Keratinocyte (primary cell): Measurements from ENCODE around the gene TNNT2. TPM values are rescaled to one million over a fixed set of nuclear protein-coding genes. Genes with fewer than 3 reads are reported as not detected.

ENCODE experiments used
- DNase-seq: peaks from one replicate; pipeline ENCODE4 v3.0.0-alpha.2; 2011; ENCODE audit warnings: low read depth, missing footprints, low spot score
- FAIRE-seq: peaks from 2 replicates; lab custom pipeline; 2011; peaks lifted over from hg19 to GRCh38; lab: Jason Lieb, UNC
- H2AFZ ChIP-seq: 2 replicates; pipeline ENCODE4 v1.6.0; 2012; ENCODE audit warnings: low read length, control low read depth, inconsistent platforms; ENCODE audit not compliant: control insufficient read depth
- H3K27ac ChIP-seq: 2 replicates; pipeline ENCODE4 v1.5.1; 2011; ENCODE audit warnings: low read length; ENCODE audit not compliant: control insufficient read depth, insufficient read depth
- H3K27me3 ChIP-seq: 3 replicates; pipeline ENCODE4 v1.6.0; 2011; ENCODE audit warnings: low read length; ENCODE audit not compliant: control insufficient read depth, insufficient read depth; ENCODE audit errors: extremely low read depth
- H3K36me3 ChIP-seq, 2 experiments: 2 replicates in 1 of 2; 3 replicates in 1 of 2; pipeline ENCODE4 v1.5.1; 2011; ENCODE audit warnings: low read length in 2 of 2, mild to moderate bottlenecking in 1 of 2; ENCODE audit not compliant: control insufficient read depth in 2 of 2, insufficient read depth in 2 of 2; ENCODE audit errors: extremely low read depth in 1 of 2
- H3K4me1 ChIP-seq: 3 replicates; pipeline ENCODE4 v1.5.1; 2011; ENCODE audit warnings: low read length; ENCODE audit not compliant: control insufficient read depth, insufficient read depth; ENCODE audit errors: extremely low read depth
- H3K4me2 ChIP-seq: 3 replicates; pipeline ENCODE4 v1.6.0; 2011; ENCODE audit warnings: low read depth, low read length; ENCODE audit not compliant: control insufficient read depth, insufficient read depth; ENCODE audit errors: extremely low read depth
- H3K4me3 ChIP-seq, 3 experiments: fragments of 200-600 bp in 1 of 3; sonication (generic) in 1 of 3; 2 replicates in 2 of 3; 3 replicates in 1 of 3; pipeline ENCODE4 v1.5.1; 2011 to 2016; ENCODE audit warnings: low read length in 3 of 3, mild to moderate bottlenecking in 3 of 3, control low read depth in 2 of 3, inconsistent platforms in 1 of 3, low read depth in 1 of 3, mixed read lengths in 1 of 3, mixed run types in 1 of 3, moderate library complexity in 1 of 3; ENCODE audit not compliant: control insufficient read depth in 2 of 3, insufficient read depth in 2 of 3; ENCODE audit errors: extremely low read depth in 1 of 3
- H3K79me2 ChIP-seq: 2 replicates; pipeline ENCODE4 v1.6.0; 2012; ENCODE audit warnings: low read length; ENCODE audit not compliant: control insufficient read depth, insufficient read depth
- H3K9ac ChIP-seq: 3 replicates; pipeline ENCODE4 v1.6.0; 2011; ENCODE audit warnings: low read length; ENCODE audit not compliant: control insufficient read depth, insufficient read depth; ENCODE audit errors: extremely low read depth
- H3K9me1 ChIP-seq: 3 replicates; pipeline ENCODE4 v1.6.0; 2011; ENCODE audit warnings: low read length; ENCODE audit not compliant: control insufficient read depth, insufficient read depth; ENCODE audit errors: extremely low read depth
- H3K9me3 ChIP-seq: 2 replicates; pipeline ENCODE4 v1.5.1; 2012; ENCODE audit warnings: low read depth, low read length; ENCODE audit not compliant: control insufficient read depth
- H4K20me1 ChIP-seq: 3 replicates; pipeline ENCODE4 v1.6.0; 2011; ENCODE audit warnings: low read length; ENCODE audit not compliant: control insufficient read depth, insufficient read depth; ENCODE audit errors: extremely low read depth
- CTCF ChIP-seq, 3 experiments: IDR thresholded peaks in 1 of 3; conservative IDR thresholded peaks in 1 of 3; optimal IDR thresholded peaks in 1 of 3; 2 replicates in 2 of 3; 3 replicates in 1 of 3; pipeline versions ENCODE3 to v1.5.1; 2011; ENCODE audit warnings: low read length in 3 of 3, mild to moderate bottlenecking in 3 of 3, moderate library complexity in 2 of 3, control low read depth in 1 of 3, inconsistent platforms in 1 of 3; ENCODE audit not compliant: insufficient read depth in 2 of 3; ENCODE audit errors: extremely low read depth in 1 of 3
- EZH2 ChIP-seq: IDR thresholded peaks from one replicate; pipeline ENCODE4 v1.6.1; 2012; ENCODE audit warnings: inconsistent platforms, mild to moderate bottlenecking, low read length, moderate library complexity
- dilution Hi-C: fragments of 300-500 bp; cut with MboI; formaldehyde crosslinking; loops from one replicate; pipeline ENCODE4 v1.7.0; 2020; ENCODE audit warnings: low sequenced_read_pairs; ENCODE audit not compliant: extremely low pct_ligation_motif_present
- polyA plus RNA-seq, 5 experiments: library from polyadenylated mRNA; depleted of rRNA in 3 of 5; stranded (reverse) in 3 of 5; stranded (forward) in 1 of 5; unstranded in 1 of 5; fragments of >200 nt; gene quantifications; 1 replicate in 1 of 5; 2 replicates in 3 of 5; 3 replicates in 1 of 5; pipeline versions ENCODE4 v1.2.1 to v1.2.3, GENCODE V29; 2011 to 2012; ENCODE audit warnings: missing spikeins in 2 of 5, low read depth in 1 of 5, low replicate concordance in 1 of 5

The TNNT2 gene
- polyA plus RNA-seq, 1 donor (not counting 4 experiments of a cell fraction or from before 2014, with no cell fraction given): 1.4 TPM

- Histone ChIP-seq H2AFZ (no peak overlapping the region), H3K36me3 (peaks cover 75 to 92% of the 10 kb centered on the region in 2 experiments), H3K4me2 (no peak overlapping the region), H3K27me3 (no peaks in the 10 kb centered on the region), H3K27ac (peak overlapping the region; percentile 71), H3K4me1 (peaks cover 31% of the 10 kb centered on the region), H3K79me2 (peaks cover 11% of the 10 kb centered on the region), H3K9me3 (no peaks in the 10 kb centered on the region), H3K9me1 (peaks cover 9% of the 10 kb centered on the region), H3K9ac (no peak overlapping the region), H4K20me1 (no peaks in the 10 kb centered on the region), H3K4me3 (no peak overlapping the region)
- TF ChIP-seq CTCF (optimal IDR thresholded peaks at IDR 0.05 in 1 of 3, IDR thresholded peaks at IDR 0.05 in 1 of 3, conservative IDR thresholded peaks at IDR 0.05 in 1 of 3; ENCODE audit: extremely low read depth in 1 of 3, insufficient read depth in 2 of 3, low read length in 3 of 3) (no peak), EZH2 (no peak)
- FAIRE-seq: no peak
- no peak for DNase-seq
- dilution Hi-C loops: no loop called here
These were observed 57.8 kb downstream of the TNNT2 start for GRCh38 chr1:201319631-201320030.

- H3K79me2 ChIP-seq: peaks cover 18% of the 10 kb centered on the region
- H3K27ac ChIP-seq: peak overlapping the region; percentile 71
- DNase-seq: no peak
- H3K36me3 ChIP-seq: peaks cover 72 to 94% of the 10 kb centered on the region in 2 experiments
- no peak overlapping the region for H3K4me3 ChIP-seq
- peak overlapping the region; percentile 44 for H3K4me2 ChIP-seq
- peaks cover 9% of the 10 kb centered on the region for H3K9me1 ChIP-seq
- no peaks in the 10 kb centered on the region for H3K9me3 ChIP-seq
- TF ChIP-seq EZH2: no peak
- TF ChIP-seq CTCF (optimal IDR thresholded peaks at IDR 0.05 in 1 of 3, IDR thresholded peaks at IDR 0.05 in 1 of 3, conservative IDR thresholded peaks at IDR 0.05 in 1 of 3; ENCODE audit: extremely low read depth in 1 of 3, insufficient read depth in 2 of 3, low read length in 3 of 3): no peak
- dilution Hi-C loops: no loop called here
- H3K27me3 ChIP-seq: no peaks in the 10 kb centered on the region
- no peaks in the 10 kb centered on the region for H4K20me1 ChIP-seq
- peaks cover 31% of the 10 kb centered on the region for H3K4me1 ChIP-seq
- H2AFZ ChIP-seq: no peak overlapping the region
- peak overlapping the region; percentile 18 for H3K9ac ChIP-seq
- FAIRE-seq: peak; percentile 93
These were observed 58.8 kb downstream of the TNNT2 start for GRCh38 chr1:201318504-201319340.
